Measurements from ENCODE around the gene CAP2.

GRCh38 chr6:17416806-17417205 lies 23.4 kb downstream of the CAP2 start:
- TF ChIP-seq CTCF (IDR thresholded peaks at IDR 0.05 in 8 of 11, conservative IDR thresholded peaks at IDR 0.05 in 3 of 11) (no peak), POLR2AphosphoS5 (IDR thresholded peaks at IDR 0.05) (no peak), POLR2A (IDR thresholded peaks at IDR 0.05) (no peak)
